MM.1S (cell line): ENCODE measurements around the gene ZNHIT6.

ENCODE experiments used
- DNase-seq: peaks from one replicate; pipeline ENCODE4 v3.0.0-alpha.2; 2015
- H2AFZ ChIP-seq: fragments of 300-600 bp; sonication (generic); 2 replicates; pipeline ENCODE4 v1.6.0; 2016; ENCODE audit warnings: antibody characterized with exemption, low read length
- H3F3A ChIP-seq: fragments of 300-600 bp; sonication (generic); 2 replicates; pipeline ENCODE4 v1.6.1; 2016; ENCODE audit warnings: mild to moderate bottlenecking, antibody characterized with exemption, low read length, moderate library complexity, mixed read lengths; ENCODE audit not compliant: insufficient read depth
- H3K27ac ChIP-seq: fragments of 300-600 bp; sonication (generic); 2 replicates; pipeline ENCODE4 v1.5.1; 2016; ENCODE audit warnings: mild to moderate bottlenecking, low read length
- H3K27me3 ChIP-seq: fragments of 300-600 bp; sonication (generic); replicated peaks from 2 replicates; pipeline ENCODE4 v1.6.0; 2016; ENCODE audit warnings: low read length; ENCODE audit not compliant: insufficient read depth
- H3K36me3 ChIP-seq: fragments of 300-600 bp; sonication (generic); replicated peaks from 2 replicates; pipeline ENCODE4 v1.6.1; 2016; ENCODE audit warnings: mild to moderate bottlenecking, low read length, mixed read lengths; ENCODE audit not compliant: insufficient read depth
- H3K4me1 ChIP-seq: fragments of 300-600 bp; sonication (generic); 2 replicates; pipeline ENCODE4 v1.6.1; 2016; ENCODE audit warnings: low read length, mixed read lengths
- H3K4me2 ChIP-seq: fragments of 300-600 bp; sonication (generic); 2 replicates; pipeline ENCODE4 v1.6.0; 2016; ENCODE audit warnings: low read depth, low read length
- H3K4me3 ChIP-seq: fragments of 300-600 bp; sonication (generic); 2 replicates; pipeline ENCODE4 v1.5.1; 2016; ENCODE audit warnings: low read length, mixed read lengths
- H3K79me2 ChIP-seq: fragments of 300-600 bp; sonication (generic); 2 replicates; pipeline ENCODE4 v1.6.1; 2016; ENCODE audit warnings: mixed run types, low read length, mixed read lengths
- H3K9ac ChIP-seq: fragments of 300-600 bp; sonication (generic); 2 replicates; pipeline ENCODE4 v1.6.1; 2016; ENCODE audit warnings: low read length, mixed read lengths
- H3K9me2 ChIP-seq: fragments of 300-600 bp; sonication (generic); replicated peaks from 2 replicates; pipeline ENCODE4 v1.6.1; 2016; ENCODE audit warnings: mild to moderate bottlenecking, low read length, mixed read lengths; ENCODE audit not compliant: insufficient read depth
- H3K9me3 ChIP-seq: fragments of 300-600 bp; sonication (generic); replicated peaks from 2 replicates; pipeline ENCODE4 v1.6.1; 2016; ENCODE audit warnings: mild to moderate bottlenecking, low read length, mixed read lengths; ENCODE audit not compliant: insufficient read depth
- H4K20me1 ChIP-seq: fragments of 300-600 bp; sonication (generic); 2 replicates; pipeline ENCODE4 v1.6.1; 2016; ENCODE audit warnings: mild to moderate bottlenecking, low read length, moderate library complexity, mixed read lengths; ENCODE audit not compliant: insufficient read depth
- CTCF ChIP-seq: fragments of 300-600 bp; sonication (generic); IDR thresholded peaks from 2 replicates; pipeline ENCODE4 v1.5.1; 2016; ENCODE audit warnings: antibody characterized with exemption, low read length, mixed read lengths
- EZH2 ChIP-seq: fragments of 300-600 bp; sonication (generic); optimal IDR thresholded peaks from 2 replicates; pipeline ENCODE3; 2017; ENCODE audit warnings: low read depth, mild to moderate bottlenecking, antibody characterized with exemption, low read length, mixed read lengths
- EZH2phosphoT487 ChIP-seq: fragments of 300-600 bp; sonication (generic); IDR thresholded peaks from 2 replicates; pipeline ENCODE4 v1.6.1; 2018; ENCODE audit warnings: antibody characterized with exemption, low read length

Gene ZNHIT6

GRCh38 chr1:85601901-85602300, 106.3 kb downstream of the ZNHIT6 start:
- no peak for DNase-seq
- H3K4me3 ChIP-seq, result no peak overlapping the region
- H3K9me3 ChIP-seq, result no peaks in the 10 kb centered on the region
- H2AFZ ChIP-seq, result no peak overlapping the region
- no peaks in the 10 kb centered on the region for H3K36me3 ChIP-seq
- no peak overlapping the region for H3K9ac ChIP-seq
- no peak overlapping the region for H3K4me2 ChIP-seq
- H4K20me1 ChIP-seq, result no peaks in the 10 kb centered on the region
- no peaks in the 10 kb centered on the region for H3F3A ChIP-seq
- H3K27ac ChIP-seq, result no peak overlapping the region
- TF ChIP-seq CTCF, result no peak
- TF ChIP-seq EZH2phosphoT487, result no peak
- TF ChIP-seq EZH2, result no peak
- H3K9me2 ChIP-seq, result no peaks in the 10 kb centered on the region
- H3K79me2 ChIP-seq, result no peaks in the 10 kb centered on the region
- no peaks in the 10 kb centered on the region for H3K27me3 ChIP-seq
- H3K4me1 ChIP-seq, result no peaks in the 10 kb centered on the region

DNA sequence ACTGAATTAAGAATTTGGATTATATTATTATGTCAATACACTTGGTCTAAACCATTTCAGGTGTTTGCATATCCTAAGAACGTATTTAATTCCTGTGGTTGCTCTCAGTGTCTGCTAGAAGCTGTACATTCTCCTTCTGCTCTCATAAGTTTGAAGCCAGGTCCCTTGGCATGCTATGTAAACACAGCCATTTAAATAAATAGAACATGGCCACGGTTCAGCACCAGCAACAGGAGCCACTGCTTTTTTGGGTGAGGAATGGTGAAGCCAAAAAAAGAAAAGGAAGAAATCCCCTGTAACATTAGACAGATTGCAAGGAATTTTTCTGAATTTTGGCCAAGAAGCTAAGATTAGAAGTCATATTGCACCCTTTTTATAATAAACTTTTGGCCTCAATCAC, 108.6 kb downstream of the ZNHIT6 start:
- no peaks in the 10 kb centered on the region for H4K20me1 ChIP-seq
- H3K9me3 ChIP-seq, result no peaks in the 10 kb centered on the region
- H3K9me2 ChIP-seq, result no peaks in the 10 kb centered on the region
- no peak overlapping the region for H3K27ac ChIP-seq
- no peaks in the 10 kb centered on the region for H3K79me2 ChIP-seq
- H3K4me1 ChIP-seq, result no peaks in the 10 kb centered on the region
- no peak overlapping the region for H2AFZ ChIP-seq
- no peak overlapping the region for H3K9ac ChIP-seq
- H3K27me3 ChIP-seq, result no peaks in the 10 kb centered on the region
- H3K4me3 ChIP-seq, result no peak overlapping the region
- no peaks in the 10 kb centered on the region for H3F3A ChIP-seq
- DNase-seq, result no peak
- H3K4me2 ChIP-seq, result no peak overlapping the region
- no peaks in the 10 kb centered on the region for H3K36me3 ChIP-seq
- TF ChIP-seq CTCF (no peak), EZH2 (no peak), EZH2phosphoT487 (no peak)
